ENCODE measurements around the gene TMEM156. TPM values are rescaled to one million over a fixed set of nuclear protein-coding genes. Genes with fewer than 3 reads are reported as not detected.

Gene TMEM156
- polyA plus RNA-seq, 1 experiment = 0.07 TPM

GRCh38 chr4:39056023-39056422 is 23.8 kb upstream of the TMEM156 start:
- H3K27me3 ChIP-seq (ENCODE audit: control insufficient read depth, insufficient read depth, low read length) = no peaks in the 10 kb centered on the region
- CTCF ChIA-PET = interaction anchor here (1.0 kb wide), 1 partner anchor 23 kb away, joined by 3 read pairs; no protein-coding TSS in a partner anchor
- no peak for TF ChIP-seq CTCF (IDR thresholded peaks at IDR 0.05; ENCODE audit: insufficient read depth, low read depth, low read length)
- DNase-seq (ENCODE audit: low read depth) = no peak
- POLR2A ChIA-PET = no interaction called here
- no peaks in the 10 kb centered on the region for H3K36me3 ChIP-seq (ENCODE audit: control insufficient read depth, insufficient read depth, low read length)
- H3K4me3 ChIP-seq (ENCODE audit: low read depth, low read length) = no peak overlapping the region

- ChIA-PET CTCF (interaction anchor here (0.8 kb wide), 1 partner anchor 11 kb away, joined by 3 read pairs; no protein-coding TSS in a partner anchor), POLR2A (interaction anchor here (0.8 kb wide), 1 partner anchor 10 kb away, joined by 3 read pairs; no protein-coding TSS in a partner anchor)
- H3K27me3 ChIP-seq (ENCODE audit: control insufficient read depth, insufficient read depth, low read length) = no peaks in the 10 kb centered on the region
- no peak for DNase-seq (ENCODE audit: low read depth)
- no peak overlapping the region for H3K4me3 ChIP-seq (ENCODE audit: low read depth, low read length)
- TF ChIP-seq CTCF (IDR thresholded peaks at IDR 0.05; ENCODE audit: insufficient read depth, low read depth, low read length) = no peak
- H3K36me3 ChIP-seq (ENCODE audit: control insufficient read depth, insufficient read depth, low read length) = no peaks in the 10 kb centered on the region
Observed at GRCh38 chr4:39054497-39054896, 22.3 kb upstream of the TMEM156 start.

- H3K4me3 ChIP-seq (ENCODE audit: low read depth, low read length) = no peak overlapping the region
- DNase-seq (ENCODE audit: low read depth) = no peak
- H3K36me3 ChIP-seq (ENCODE audit: control insufficient read depth, insufficient read depth, low read length) = no peaks in the 10 kb centered on the region
- TF ChIP-seq CTCF (IDR thresholded peaks at IDR 0.05; ENCODE audit: insufficient read depth, low read depth, low read length) = no peak
- POLR2A ChIA-PET = interaction anchor here (0.8 kb wide), 1 partner anchor 10 kb away, joined by 3 read pairs; no protein-coding TSS in a partner anchor
- CTCF ChIA-PET = interaction anchor here (0.7 kb wide), 1 partner anchor 182 kb away, joined by 3 read pairs; no protein-coding TSS in a partner anchor
- H3K27me3 ChIP-seq (ENCODE audit: control insufficient read depth, insufficient read depth, low read length) = no peaks in the 10 kb centered on the region
Observed at GRCh38 chr4:39053983-39054382, 21.8 kb upstream of the TMEM156 start.

GRCh38 chr4:39051492-39051891 is 19.3 kb upstream of the TMEM156 start:
- TF ChIP-seq CTCF (IDR thresholded peaks at IDR 0.05; ENCODE audit: insufficient read depth, low read depth, low read length) = no peak
- POLR2A ChIA-PET = no interaction called here
- Histone ChIP-seq H3K36me3 (ENCODE audit: control insufficient read depth, insufficient read depth, low read length) (no peaks in the 10 kb centered on the region), H3K27me3 (ENCODE audit: control insufficient read depth, insufficient read depth, low read length) (no peaks in the 10 kb centered on the region), H3K4me3 (ENCODE audit: low read depth, low read length) (no peak overlapping the region)
- DNase-seq (ENCODE audit: low read depth) = no peak
- CTCF ChIA-PET = interaction anchor here (1.1 to 1.4 kb wide), 2 partner anchors 8 to 13 kb away, joined by 3 read pairs; no protein-coding TSS in a partner anchor

GRCh38 chr4:39050590-39050989 is 18.4 kb upstream of the TMEM156 start:
- H3K27me3 ChIP-seq (ENCODE audit: control insufficient read depth, insufficient read depth, low read length) = no peaks in the 10 kb centered on the region
- no peak for DNase-seq (ENCODE audit: low read depth)
- CTCF ChIA-PET = interaction anchor here (1.1 kb wide), 1 partner anchor 20 kb away, joined by 3 read pairs; no protein-coding TSS in a partner anchor
- H3K4me3 ChIP-seq (ENCODE audit: low read depth, low read length) = no peak overlapping the region
- no peaks in the 10 kb centered on the region for H3K36me3 ChIP-seq (ENCODE audit: control insufficient read depth, insufficient read depth, low read length)
- POLR2A ChIA-PET = interaction anchor here (0.5 kb wide), 1 partner anchor 68 kb away, joined by 6 read pairs; no protein-coding TSS in a partner anchor
- TF ChIP-seq CTCF (IDR thresholded peaks at IDR 0.05; ENCODE audit: insufficient read depth, low read depth, low read length) = no peak
